DLD1 (cell line): ENCODE measurements around the gene POLR3GL.

Experiments
- in situ Hi-C: cut with HindIII; loops from 2 replicates; pipeline ENCODE4 v1.10.0; 2017; ENCODE audit warnings: low sequenced_read_pairs

Gene POLR3GL

DNA sequence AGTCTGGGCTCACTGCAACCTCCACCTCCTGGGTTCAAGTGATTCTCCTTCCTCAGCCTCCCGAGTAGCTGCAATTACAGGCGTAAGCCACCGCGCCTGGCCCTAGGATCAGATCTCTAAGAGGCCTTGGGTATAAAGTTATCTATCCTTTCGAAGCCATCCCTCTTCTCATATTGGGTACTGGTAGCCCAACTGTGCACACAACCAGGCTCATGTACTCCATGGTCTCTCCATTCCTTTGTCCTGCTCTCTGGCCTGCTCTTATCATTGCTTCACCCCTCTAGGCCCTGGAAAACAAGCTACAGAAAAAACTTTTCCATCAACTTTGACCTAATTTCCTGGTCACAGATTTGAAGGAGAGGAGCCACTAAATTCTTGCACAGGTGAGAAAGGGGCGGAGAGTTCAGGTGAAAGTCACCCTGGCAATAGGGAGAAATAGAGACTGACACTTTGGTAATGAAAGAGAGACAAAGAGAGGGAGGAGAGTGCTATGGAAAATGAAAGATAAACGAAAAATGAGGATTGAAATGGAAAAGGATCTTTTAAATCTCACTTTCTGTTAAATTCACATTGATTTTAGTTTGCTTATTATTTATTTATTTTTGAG, 25.9 kb downstream of the POLR3GL start:
- in situ Hi-C loops: no loop called here

DNA sequence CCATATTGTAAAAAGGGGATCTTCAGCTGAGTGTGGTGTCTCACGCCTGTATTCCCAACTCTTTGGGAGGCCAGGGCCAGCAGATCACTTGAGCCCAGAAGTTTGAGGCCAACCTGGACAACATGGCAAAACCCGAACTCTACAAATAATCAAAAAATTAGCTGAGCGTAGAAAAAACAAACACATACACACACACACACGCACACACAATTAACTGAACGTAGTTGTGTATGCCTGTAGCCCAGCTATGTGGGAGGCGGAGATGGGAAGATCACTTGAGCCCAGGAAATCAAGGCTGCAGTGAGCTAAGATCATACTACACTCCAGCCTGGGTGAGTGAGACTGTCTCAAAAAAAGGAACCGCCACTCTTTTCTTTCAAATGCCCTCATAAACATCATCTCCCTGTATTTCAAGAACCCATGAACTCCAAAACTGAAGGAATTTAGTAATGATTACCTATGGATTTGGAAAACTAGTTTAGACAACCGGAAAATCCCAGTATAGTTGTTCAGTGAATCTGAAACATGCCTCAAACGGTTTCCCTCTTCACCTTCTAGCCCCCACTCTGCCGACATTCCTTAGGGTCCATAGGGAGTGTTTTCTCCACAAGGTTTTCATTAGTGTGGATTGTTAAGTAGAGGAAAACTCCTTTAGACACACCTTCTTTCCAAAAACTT, 27.4 kb downstream of the POLR3GL start:
- in situ Hi-C loops: no loop called here

DNA sequence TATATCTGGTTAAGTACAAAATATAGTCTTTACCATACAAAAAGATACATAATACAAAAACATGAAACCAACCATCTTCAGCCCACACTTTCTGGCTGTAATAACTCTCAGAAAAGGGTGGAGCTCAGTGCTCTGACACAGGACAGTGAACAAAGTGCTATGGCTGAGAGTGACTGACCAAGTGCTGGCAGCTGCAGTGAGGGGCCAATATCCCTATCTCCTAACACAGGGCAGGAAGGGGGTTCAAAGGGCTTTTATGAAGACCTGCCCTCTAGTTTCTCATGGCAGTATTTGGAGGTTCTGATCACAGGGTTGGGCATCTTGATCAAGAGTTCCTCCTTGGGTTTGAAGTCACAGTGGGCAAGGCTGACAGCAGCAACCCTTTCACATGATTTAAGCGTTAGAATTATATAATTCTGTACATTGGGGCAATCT, 28.0 kb downstream of the POLR3GL start:
- in situ Hi-C loops: no loop called here

DNA sequence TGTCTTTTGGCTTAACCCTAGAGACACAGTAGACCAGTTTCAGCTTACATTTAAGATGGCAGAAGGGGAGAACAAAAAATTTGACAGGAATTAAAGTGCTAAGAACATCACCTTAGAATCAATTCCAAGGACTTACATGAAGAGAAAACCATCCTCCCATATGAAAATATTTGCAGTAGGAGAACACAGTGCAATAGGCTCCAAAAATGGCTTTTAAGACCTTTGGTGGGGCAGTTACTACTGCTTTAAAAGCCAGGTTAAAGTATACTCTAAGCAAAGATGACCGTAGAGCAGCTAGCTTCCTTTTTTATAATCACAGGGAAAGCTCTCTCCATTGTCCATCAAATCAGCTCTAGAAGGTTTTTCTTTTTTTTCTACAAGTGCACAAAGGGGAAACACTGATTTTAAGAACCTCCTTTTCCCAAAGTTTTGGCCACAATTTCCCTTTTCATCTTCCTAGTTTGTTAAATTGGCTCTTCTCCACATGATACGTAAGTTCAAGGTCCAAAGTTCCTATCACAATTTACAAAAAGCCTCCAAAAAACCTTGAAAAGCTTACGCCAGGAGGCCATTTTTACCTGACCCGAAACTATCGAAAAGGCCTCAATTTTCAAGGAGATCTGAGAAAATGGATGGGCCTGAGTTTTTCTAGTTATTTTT, 28.6 kb downstream of the POLR3GL start:
- in situ Hi-C loops: no loop called here

DNA sequence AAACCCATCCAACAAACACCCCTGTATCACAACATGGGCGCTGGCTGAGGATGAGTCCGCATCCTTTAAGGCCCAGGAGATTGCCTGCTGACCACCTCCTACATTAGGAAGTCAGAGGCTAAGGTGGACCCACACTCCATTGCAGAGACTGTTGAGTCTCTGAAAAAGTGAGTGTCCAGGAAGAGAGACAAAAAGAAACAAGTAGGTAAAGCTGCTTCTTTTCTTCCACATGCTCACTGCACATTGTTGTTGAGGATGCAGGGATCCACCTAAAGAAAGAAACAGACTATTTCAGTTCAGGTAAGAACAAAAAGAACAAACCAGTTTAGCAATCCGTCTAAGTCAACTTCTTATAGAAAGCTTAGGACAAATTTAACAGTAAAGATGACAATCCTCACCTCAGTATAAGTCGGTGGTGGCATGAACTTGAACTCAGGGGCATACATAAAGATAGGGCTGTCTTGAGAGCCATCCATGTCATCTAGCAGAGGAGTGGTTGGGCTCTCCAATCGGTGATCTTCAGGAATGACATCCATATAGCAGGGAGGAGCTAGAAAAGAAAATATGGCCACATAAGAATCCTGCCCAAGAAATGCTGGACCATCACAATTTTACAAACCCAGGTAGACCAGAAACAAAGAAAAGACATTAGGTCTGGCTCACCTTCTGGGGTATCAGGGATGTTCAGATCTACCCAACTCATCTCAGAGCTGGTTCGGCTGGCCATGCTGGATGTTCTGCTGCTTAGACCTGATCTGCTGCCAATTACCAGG, 29.3 kb downstream of the POLR3GL start:
- in situ Hi-C loops: no loop called here

DNA sequence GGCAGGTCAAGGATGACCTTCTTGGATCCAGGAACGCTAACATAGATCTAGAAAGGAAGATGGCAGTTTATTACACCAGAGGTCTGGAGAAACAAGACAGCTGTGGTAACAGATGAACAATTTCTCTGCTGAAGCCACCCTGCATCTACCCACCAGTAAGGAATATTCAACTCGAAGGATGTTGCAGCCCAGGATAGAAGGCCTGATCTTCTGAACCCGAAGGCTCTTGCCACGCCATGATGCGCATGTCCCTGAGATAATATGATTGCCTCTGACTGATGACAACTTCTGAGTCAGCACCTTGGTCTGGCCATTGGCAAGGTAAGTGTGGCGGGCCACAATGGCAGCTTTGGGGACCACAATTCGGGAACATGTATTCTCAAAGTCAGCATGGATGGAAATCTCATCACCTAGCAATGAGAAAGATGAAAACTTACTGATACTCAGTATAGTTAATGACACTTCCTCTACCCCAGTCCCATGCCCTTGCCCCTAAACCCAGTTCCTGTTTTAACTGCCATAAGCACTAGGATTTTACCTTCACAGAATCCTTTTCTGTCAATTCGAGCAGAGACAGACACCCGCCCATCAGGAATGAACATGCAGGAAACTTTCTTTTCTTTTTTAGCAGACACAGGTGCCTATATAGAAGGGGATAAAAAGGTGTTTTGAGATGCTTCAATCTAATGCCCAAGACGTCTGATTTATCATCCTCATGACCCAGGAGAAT, 30.1 kb downstream of the POLR3GL start:
- in situ Hi-C loops: no loop called here

DNA sequence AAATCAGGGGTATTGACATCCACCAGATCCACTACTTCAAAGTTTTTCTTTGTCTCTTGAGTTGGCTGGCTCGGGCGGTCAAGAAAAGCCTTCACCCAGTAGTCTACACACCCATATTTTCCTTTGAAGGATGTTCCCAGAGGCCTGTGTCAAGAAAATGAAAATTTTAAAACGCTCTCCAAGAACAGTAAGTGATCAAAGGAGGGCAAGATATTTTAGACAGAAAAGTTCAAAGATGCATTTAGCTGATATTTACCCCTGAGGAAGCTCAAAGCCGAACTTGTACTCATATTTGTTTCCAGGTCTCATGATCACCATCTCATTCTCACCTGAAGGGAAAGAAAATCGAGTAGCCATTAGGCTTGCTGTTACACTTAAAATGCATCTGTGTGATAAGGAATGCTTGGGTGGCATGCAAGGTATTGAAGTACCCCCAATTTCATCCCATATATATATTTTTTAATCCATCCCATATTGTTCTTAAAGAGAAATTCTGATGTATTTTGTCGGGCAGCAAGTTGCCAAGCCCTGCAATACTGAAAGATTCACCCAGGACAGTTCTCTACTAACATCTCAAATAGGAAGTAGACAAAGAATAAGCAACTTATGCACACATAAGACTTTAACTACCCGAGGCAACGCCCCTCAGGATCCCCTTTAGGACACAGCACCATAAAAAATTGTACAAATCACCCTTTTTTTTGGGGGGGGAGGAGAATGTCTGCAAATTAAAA, 30.8 kb downstream of the POLR3GL start:
- in situ Hi-C loops: no loop called here

DNA sequence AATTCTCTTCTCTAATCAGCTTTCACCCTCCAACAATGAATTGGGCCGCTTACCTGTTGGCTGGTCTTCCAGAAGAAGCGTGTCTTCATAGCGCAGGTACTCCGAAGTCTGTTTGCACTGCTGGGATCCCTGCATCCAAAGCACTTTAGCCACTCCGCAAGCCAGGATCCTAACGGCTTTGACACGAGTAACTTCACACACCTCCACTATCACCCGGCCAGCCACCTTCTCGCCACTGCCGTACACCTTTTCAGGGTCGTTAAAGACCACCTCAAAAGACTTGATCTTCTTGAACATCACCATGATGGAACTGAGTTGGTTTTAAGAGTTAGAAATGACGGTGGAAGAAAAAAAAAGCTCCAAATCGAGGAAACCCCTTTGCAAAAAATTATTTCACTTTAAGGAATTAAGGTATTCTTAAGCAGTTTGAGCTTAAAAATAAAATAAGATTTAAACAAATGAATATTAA, 31.5 kb downstream of the POLR3GL start:
- in situ Hi-C loops: no loop called here

DNA sequence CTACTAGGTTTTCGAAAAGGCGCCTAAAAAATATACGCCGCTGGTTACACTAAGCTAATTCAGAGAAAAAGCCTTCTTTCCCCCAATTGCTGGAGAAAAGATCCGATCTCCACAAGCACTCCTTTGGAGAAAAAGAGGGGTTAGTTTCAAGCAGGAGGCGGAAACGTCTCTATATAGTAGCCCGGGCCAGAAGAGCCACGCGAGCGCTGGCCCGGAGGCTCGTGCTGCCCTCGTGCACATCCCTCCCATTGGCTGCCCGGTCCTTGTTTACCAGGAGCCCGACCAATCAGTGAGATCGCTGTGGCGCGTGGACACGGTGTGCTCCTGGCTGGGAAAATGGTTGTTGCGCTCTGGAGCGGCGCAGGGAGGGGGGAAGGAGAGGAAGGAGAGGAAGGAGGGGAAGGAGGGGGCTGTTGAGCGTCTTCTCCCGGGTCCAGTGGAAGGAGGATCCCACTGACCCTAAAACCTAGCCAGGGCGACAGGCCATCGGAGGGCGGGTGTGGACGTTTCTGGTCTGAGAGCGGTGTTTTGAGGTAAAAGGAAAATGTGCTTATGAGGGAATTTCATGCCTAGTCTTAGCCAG, 32.0 kb downstream of the POLR3GL start, which contains the start of gene TXNIP:
Gene TXNIP, minus strand, starts transcription at position 147 of the 583 bp plus-strand sequence. CDS start 313 bp downstream, outside the sequence.
- in situ Hi-C loops: no loop called here

DNA sequence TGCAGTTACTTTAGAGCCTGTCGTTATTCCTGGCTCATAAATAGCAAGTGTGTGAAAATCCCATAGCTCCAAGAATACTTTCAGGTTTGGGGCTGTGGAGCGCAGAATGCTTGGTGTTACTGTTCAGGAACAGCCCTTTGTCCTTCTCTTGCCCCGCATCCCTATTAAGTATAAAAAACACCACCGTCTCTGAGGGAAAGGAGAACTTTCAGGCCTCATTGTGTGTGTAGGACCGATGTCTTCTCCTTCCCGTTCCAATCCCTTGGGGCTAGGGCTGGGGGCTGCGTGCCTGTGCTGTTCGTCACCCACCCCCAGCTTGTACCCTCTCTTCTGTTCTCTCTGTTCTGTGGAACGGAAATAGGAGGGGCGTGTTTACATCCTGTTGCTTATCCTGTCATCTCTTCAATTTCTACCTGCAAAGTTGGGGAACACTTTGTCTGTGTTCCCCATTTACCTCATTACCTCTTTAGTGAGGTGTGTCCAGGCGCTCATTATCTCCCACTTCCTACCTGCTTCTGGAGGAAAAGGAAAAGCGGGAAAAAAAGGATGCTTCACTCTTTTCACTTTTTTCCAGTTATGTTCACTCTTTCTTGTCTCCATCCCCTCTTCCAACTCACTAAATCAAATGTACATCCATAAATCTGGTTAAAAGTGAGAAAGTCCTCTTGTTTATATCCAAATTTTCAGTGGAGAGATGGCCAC, 32.7 kb downstream of the POLR3GL start:
- in situ Hi-C loops: no loop called here

DNA sequence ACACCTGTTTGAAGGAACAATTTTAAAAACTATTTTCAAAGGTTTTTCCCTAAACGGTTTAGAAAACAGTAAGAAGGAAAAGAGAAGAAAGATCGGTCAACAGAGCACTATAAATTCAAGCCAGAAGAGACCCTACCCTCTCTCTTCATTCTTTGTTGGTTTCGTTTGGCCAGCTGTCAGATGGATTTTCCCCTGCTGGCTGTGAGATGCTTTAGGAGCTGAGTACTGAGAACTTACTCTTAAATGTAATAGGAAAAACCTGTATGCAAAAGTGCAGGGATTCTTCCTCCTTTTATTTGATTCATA, 33.2 kb downstream of the POLR3GL start:
- in situ Hi-C loops: no loop called here

DNA sequence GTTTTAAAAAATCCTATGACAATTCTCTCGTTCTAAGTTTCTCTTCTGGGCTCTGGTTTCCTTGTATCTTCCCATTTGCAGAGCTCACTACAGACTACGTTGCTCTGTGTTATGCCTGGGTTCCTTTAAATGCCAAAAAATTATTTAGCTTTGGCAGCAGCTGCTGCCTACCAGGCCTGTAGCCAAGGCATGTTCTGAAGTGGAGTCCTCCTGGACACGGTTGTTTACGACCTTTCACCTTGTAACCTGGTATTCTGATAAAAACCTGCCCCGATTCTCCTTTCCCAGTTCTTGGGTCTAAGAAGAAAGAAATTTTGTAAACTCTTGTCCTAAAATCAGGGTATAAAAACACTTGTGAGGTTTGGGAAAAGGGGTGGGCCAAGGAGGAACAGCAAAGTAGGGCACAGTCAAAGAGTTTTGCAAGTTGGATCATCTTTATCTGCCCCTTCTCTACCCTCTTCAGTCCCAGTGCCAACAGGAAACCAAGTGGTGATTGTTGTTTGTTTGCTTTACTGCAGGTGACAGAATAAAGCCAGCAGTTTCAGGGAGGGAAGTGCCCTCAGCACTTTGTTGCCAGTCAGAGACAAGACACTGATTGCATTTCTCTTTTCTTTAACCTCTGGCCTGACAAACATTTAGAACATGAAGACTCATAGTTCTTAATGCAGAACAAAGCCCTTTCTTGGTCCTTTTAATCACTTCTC, 35.0 kb downstream of the POLR3GL start:
- in situ Hi-C loops: no loop called here

DNA sequence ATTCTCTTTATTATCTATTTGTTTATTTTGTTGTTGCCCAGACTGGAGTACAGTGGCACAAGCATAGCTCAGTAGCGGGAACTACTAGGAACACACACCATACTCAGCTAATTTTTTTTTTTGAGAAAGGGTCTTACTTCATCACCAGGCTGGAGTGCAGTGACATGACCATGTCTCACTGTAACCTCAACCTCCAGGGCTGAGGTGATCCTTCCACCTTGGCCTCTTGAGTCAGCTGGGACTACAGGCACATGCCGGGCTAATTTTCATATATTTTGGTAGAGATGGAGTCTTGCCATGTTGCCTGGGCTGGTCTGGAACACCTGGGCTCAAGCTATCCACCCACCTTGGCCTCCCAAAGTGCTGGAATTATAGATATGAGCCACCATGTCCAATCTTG, 37.2 kb downstream of the POLR3GL start:
- in situ Hi-C loops: no loop called here

DNA sequence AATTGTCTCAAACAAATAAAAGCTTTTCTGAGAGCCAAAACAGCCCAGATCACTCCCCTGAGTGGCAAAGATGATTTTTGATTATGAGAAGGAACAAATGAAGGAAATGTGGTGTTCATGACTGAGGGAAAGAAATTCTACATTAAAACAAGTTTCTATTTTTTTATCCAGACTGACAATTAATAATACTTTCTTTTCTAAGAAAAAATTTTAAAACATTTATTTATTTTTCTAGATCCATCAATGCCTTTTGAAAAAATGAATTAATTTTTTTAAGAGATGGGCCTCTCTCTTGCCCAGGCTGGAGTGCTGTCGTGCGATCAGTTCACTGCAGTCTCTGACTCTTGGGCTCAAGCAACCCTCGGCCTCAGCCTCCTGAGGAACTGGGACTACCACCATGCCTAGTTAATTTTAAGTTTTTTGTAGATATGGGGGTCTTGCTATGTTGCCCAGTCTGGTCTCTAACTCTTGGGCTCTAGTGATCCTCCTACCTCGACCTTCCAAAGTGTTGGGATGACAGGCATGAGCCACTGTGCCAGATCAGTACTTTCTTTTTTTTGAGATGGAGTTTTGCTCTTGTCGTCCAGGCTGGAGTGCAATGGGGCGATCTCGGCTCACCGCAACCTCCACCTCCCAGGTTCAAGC, 43.1 kb downstream of the POLR3GL start:
- in situ Hi-C loops: no loop called here

DNA sequence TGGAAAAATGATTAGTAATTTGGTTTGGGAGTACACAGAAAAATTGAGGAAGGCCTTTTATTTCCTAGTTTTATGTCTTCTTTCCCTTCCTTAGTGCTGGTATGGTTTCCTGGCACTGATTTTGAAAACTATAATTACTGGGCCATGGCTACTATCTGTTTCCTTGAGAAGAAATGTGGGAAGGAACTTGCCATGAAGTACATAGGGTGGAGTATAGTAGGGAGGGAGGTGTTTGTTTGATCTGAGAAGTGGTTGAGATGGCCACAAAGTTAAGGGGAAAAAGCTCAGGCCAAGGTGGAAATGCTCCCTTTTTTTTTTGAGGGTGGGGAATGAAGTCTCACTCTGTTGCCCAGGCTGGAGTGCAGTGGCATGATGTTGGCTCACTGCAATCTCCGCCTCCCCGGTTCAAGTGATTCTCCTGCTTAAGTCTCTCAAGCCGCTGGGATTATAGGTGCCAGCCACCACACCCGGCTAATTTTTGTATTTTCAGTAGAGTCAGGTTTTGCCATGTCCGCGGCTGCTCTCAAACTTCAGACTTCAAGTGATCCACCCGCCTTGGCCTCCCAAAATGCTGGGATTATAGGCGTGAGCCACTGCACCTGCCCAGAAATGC, 45.7 kb downstream of the POLR3GL start:
- in situ Hi-C loops: no loop called here

DNA sequence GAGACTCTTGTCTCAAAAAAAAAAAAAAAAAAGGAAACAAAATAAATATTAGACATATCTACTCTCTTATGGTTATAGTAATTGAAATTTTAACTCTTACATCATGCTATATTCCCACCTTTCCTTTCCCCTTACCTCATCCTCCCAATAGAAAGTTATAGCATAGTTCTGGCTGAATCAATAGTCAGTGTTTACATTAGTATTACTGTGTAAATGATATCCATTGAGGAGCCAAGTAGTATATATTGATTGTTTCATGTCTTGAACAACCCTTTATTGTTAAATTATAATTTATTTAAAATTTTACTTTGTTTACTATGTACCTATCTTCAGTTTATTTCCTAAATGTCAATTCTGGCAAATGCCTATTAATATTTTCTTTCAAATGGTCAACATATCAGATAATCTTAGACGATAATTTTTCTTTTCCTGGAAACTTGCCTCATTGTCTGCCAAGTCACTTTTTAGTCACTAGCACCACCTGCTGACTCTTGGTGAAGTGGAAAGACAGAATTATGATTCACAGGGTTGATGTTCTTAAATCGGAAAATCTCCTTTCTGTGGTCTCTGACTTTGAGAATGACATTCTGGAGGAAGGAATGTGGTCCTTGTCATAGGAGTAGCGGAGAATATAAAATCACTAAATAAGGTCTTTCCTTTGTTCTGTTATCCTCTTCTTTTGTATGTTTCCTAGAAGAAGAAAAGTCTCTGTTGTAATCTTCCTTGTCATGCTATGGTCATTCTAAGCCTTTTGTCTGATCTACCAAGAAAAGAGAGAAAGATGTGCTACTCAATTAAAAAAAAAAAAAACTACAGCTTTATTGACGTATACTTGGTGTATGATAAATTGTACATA, 48.4 kb downstream of the POLR3GL start:
- in situ Hi-C loops: no loop called here

DNA sequence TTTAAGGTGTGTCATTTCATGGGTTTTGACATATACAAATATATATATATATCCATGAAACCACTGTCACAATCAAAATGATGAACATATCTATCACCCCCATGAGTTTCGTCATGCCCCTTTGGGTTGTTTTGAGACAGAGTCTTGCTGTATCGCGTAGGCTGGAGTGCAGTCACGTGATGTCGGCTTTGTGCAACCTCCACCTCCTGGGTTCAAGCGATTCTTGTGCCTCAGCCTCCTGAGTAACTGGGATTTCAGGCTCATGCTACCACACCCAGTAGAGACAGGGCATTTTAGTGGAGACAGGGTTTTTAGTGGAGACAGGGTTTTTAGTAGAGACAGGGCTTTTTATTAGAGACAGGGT, 49.1 kb downstream of the POLR3GL start:
- in situ Hi-C loops: no loop called here
